Tibial nerve (tissue), 3 donors: ENCODE data around the gene NR2F1-AS1.

Source experiments
- POLR2A ChIP-seq, 2 donors: fragments of 450-650 bp; IDR thresholded peaks; one replicate each; pipeline ENCODE4 v1.6.1; 2017; ENCODE audit warnings: antibody characterized with exemption in 2 of 2, mild to moderate bottlenecking in 2 of 2, moderate library complexity in 2 of 2
- TF ChIP-seq, protein P1 (sequence below), 5 experiments: fragments of 200-600 bp in 3 of 5; fragments of 450-650 bp in 2 of 5; sonication (generic) in 3 of 5; IDR thresholded peaks; one replicate each; pipeline ENCODE4 v1.5.1; 2016 to 2019; ENCODE audit warnings: antibody characterized with exemption in 5 of 5, mild to moderate bottlenecking in 3 of 5, moderate library complexity in 2 of 5

DNA sequence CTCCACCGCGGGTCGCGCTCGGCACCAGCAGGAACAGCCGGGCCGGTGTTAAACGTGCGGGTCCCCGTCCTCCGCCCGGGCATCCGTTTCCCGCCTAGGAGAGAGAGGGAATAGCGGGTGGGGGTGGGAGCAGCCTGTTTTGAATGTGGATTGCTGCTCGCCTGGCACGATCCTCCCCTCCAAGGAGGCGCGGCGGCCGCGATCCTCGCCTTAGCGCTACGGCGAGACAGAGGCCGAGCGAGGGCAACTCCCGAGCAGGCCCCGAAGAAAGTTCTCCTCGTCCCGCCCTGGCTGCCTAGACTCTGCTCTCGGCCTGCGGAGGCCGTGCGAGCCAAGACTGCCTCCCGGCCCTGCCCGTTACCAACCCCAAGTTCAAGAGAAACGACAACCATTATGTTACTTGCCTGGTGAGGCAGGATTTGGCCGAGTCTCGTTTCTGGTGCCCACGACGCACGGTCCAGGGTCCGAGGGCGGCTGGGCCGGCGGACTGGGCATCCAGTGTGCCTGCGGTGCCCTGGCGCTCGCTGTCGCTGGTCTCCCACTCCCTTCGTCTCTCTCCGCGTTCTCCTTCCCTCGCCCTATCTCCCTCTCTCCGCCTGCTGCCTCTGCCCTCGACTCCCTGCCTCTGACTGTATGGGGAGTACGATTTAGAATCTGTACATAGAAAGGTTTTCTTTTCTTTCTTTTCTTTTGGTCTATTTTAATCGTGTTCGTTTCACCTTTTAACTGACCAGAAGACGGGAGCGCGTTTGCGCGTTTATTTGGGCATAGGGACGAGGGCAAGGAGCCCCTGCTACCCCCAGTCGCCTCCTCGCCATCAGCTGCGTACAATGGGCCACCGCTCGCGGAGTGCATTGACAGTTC is 724 bp downstream of the NR2F1-AS1 start:
- no peak for TF ChIP-seq POLR2A (IDR thresholded peaks at IDR 0.05)
- TF ChIP-seq, protein P1, sequence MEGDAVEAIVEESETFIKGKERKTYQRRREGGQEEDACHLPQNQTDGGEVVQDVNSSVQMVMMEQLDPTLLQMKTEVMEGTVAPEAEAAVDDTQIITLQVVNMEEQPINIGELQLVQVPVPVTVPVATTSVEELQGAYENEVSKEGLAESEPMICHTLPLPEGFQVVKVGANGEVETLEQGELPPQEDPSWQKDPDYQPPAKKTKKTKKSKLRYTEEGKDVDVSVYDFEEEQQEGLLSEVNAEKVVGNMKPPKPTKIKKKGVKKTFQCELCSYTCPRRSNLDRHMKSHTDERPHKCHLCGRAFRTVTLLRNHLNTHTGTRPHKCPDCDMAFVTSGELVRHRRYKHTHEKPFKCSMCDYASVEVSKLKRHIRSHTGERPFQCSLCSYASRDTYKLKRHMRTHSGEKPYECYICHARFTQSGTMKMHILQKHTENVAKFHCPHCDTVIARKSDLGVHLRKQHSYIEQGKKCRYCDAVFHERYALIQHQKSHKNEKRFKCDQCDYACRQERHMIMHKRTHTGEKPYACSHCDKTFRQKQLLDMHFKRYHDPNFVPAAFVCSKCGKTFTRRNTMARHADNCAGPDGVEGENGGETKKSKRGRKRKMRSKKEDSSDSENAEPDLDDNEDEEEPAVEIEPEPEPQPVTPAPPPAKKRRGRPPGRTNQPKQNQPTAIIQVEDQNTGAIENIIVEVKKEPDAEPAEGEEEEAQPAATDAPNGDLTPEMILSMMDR (IDR thresholded peaks at IDR 0.05) = no peak
